ENCODE measurements around the gene SUPT20HL2. TPM values are rescaled to one million over a fixed set of nuclear protein-coding genes. Genes with fewer than 3 reads are reported as not detected.

Gene SUPT20HL2
- total and polyA plus RNA-seq, 2 donors (not counting 3 experiments of a cell fraction or from before 2014, with no cell fraction given): not detected

DNA sequence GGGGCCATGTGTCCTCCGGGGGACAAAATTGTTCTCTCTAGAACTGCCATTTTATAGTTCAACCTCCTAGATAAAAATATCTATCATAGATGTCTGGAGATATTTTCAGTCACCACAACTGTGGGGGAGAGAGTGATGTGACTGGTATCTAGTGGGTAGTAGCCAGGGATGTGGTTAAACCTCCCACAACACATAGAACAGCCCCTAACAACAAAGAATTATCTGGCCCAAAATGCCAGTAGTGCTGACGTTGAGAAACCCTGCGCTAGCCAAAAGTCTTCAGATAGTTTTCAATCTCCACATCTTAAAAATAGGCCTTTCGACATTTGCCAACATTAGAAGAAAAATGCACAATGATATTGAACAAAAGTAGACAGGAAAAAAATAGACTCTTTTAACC lies 19.0 kb upstream of the SUPT20HL2 start:
- Histone ChIP-seq H4K20me1 (replicated peaks; ENCODE audit: control insufficient read depth, extremely low read depth, insufficient read depth, low read length) (no peaks in the 10 kb centered on the region), H3K27ac (ENCODE audit: insufficient read depth, low read depth, low read length) (no peak overlapping the region), H3K79me2 (ENCODE audit: control insufficient read depth, insufficient read depth, low read length) (no peaks in the 10 kb centered on the region), H3K36me3 (ENCODE audit: control insufficient read depth in 2 of 2, extremely low read depth in 1 of 2, insufficient read depth in 2 of 2, low read length in 2 of 2) (no peaks in the 10 kb centered on the region), H3K27me3 (ENCODE audit: control insufficient read depth in 2 of 2, insufficient read depth in 2 of 2, low read length in 2 of 2) (no peaks in the 10 kb centered on the region), H3K4me3 (replicated peaks in 1 of 3; ENCODE audit: insufficient read depth in 1 of 3, low read depth in 1 of 3, low read length in 3 of 3) (no peak overlapping the region), H3K9ac (replicated peaks; ENCODE audit: extremely low read depth, insufficient read depth, low read length) (no peak overlapping the region), H3K4me1 (ENCODE audit: control insufficient read depth, extremely low read depth, insufficient read depth, low read length) (peaks cover 4% of the 10 kb centered on the region), H3K4me2 (ENCODE audit: insufficient read depth, low read length) (no peak overlapping the region), H2AFZ (ENCODE audit: low read depth, low read length) (no peak overlapping the region), H3K9me1 (replicated peaks; ENCODE audit: control insufficient read depth, extremely low read depth, insufficient read depth, low read length) (no peaks in the 10 kb centered on the region), H3K9me3 (replicated peaks; ENCODE audit: control insufficient read depth, insufficient read depth, low read length) (no peaks in the 10 kb centered on the region)
- dilution Hi-C loops (cut with MboI; ENCODE audit: extremely low pct_ligation_motif_present, low sequenced_read_pairs) (no loop called here), intact Hi-C loops (cut with micrococcal nuclease) (no loop called here)
- BruUV-seq (replicated peaks): no TSS peak
- no peak for TF ChIP-seq POLR2A (IDR thresholded peaks at IDR 0.05; ENCODE audit: low read depth, low read length)
- TF ChIP-seq JUN (IDR thresholded peaks at IDR 0.05; ENCODE audit: borderline replicate concordance, insufficient read depth, insufficient read length, low read depth): no peak
- no peak for TF ChIP-seq POLR2AphosphoS5 (IDR thresholded peaks at IDR 0.05; ENCODE audit: insufficient read depth, low read depth, low read length)
- no peak for TF ChIP-seq FOS (IDR thresholded peaks at IDR 0.05; ENCODE audit: borderline replicate concordance, insufficient read depth, low read length)
- TF ChIP-seq GATA2 (IDR thresholded peaks at IDR 0.05; ENCODE audit: insufficient read depth, insufficient read length, low read depth, low read length): no peak
- no peak for TF ChIP-seq MYC (IDR thresholded peaks at IDR 0.05; ENCODE audit: low read depth, low read length)
- TF ChIP-seq, protein P1, sequence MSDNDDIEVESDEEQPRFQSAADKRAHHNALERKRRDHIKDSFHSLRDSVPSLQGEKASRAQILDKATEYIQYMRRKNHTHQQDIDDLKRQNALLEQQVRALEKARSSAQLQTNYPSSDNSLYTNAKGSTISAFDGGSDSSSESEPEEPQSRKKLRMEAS (IDR thresholded peaks at IDR 0.05; ENCODE audit: insufficient read depth, insufficient read length): no peak
- no peak for TF ChIP-seq EZH2 (IDR thresholded peaks at IDR 0.05; ENCODE audit: borderline replicate concordance, low read depth, low read length, severe bottlenecking)
- TF ChIP-seq, protein P2, sequence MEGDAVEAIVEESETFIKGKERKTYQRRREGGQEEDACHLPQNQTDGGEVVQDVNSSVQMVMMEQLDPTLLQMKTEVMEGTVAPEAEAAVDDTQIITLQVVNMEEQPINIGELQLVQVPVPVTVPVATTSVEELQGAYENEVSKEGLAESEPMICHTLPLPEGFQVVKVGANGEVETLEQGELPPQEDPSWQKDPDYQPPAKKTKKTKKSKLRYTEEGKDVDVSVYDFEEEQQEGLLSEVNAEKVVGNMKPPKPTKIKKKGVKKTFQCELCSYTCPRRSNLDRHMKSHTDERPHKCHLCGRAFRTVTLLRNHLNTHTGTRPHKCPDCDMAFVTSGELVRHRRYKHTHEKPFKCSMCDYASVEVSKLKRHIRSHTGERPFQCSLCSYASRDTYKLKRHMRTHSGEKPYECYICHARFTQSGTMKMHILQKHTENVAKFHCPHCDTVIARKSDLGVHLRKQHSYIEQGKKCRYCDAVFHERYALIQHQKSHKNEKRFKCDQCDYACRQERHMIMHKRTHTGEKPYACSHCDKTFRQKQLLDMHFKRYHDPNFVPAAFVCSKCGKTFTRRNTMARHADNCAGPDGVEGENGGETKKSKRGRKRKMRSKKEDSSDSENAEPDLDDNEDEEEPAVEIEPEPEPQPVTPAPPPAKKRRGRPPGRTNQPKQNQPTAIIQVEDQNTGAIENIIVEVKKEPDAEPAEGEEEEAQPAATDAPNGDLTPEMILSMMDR (IDR thresholded peaks at IDR 0.05; ENCODE audit: extremely low read depth in 1 of 2, insufficient read depth in 1 of 2, low read depth in 1 of 2, low read length in 2 of 2): no peak
- CTCF ChIA-PET: no interaction called here
- DNase-seq (ENCODE audit: low read depth, low spot score) (no peak), FAIRE-seq (no peak)
- POLR2A ChIA-PET: no interaction called here
